HEK293T (cell line): Measurements from ENCODE around the gene RAD51B.

Experiments
- CTCF ChIA-PET: fragments of 350-600 bp; formaldehyde crosslinking; extraction: SDS; loops from one replicate; lab custom pipeline; 2021; ENCODE audit warnings: antibody characterized with exemption, inconsistent platforms; lab: Yijun Ruan, JAX
- POLR2A ChIA-PET: fragments of 350-600 bp; formaldehyde crosslinking; extraction: SDS; loops from one replicate; lab custom pipeline; 2020; ENCODE audit warnings: antibody characterized with exemption, inconsistent platforms; lab: Yijun Ruan, JAX
- DNase-seq: peaks from one replicate; pipeline ENCODE4 v3.0.0; 2012; ENCODE audit warnings: mixed read lengths; ENCODE audit errors: extremely low spot score
- ARNT ChIP-seq: fragments of 450-650 bp; IDR thresholded peaks from 2 replicates; pipeline ENCODE4 v1.6.1; 2017; ENCODE audit warnings: mild to moderate bottlenecking
- BHLHE40 ChIP-seq: fragments of 450-650 bp; IDR thresholded peaks from 2 replicates; pipeline ENCODE4 v1.6.1; 2016; ENCODE audit warnings: mild to moderate bottlenecking, moderate library complexity, borderline replicate concordance
- CTBP1 ChIP-seq: fragments of 450-650 bp; IDR thresholded peaks from 2 replicates; pipeline ENCODE4 v1.6.1; 2016; ENCODE audit warnings: borderline replicate concordance
- ELF4 ChIP-seq: fragments of 450-650 bp; IDR thresholded peaks from 2 replicates; pipeline ENCODE4 v1.6.1; 2017; ENCODE audit warnings: antibody characterized with exemption
- FOXK2 ChIP-seq: fragments of 450-650 bp; IDR thresholded peaks from 2 replicates; pipeline ENCODE4 v1.6.1; 2016; ENCODE audit warnings: mild to moderate bottlenecking
- FOXM1 ChIP-seq: fragments of 450-650 bp; IDR thresholded peaks from 2 replicates; pipeline ENCODE4 v1.6.1; 2017; ENCODE audit warnings: mild to moderate bottlenecking, borderline replicate concordance
- HDGF ChIP-seq: fragments of 450-650 bp; IDR thresholded peaks from 2 replicates; pipeline ENCODE4 v1.6.1; 2017; ENCODE audit warnings: antibody characterized with exemption, borderline replicate concordance
- L3MBTL2 ChIP-seq: fragments of 450-650 bp; conservative IDR thresholded peaks from 2 replicates; pipeline ENCODE4 v1.6.1; 2016; ENCODE audit warnings: mild to moderate bottlenecking
- LEF1 ChIP-seq: fragments of 450-650 bp; IDR thresholded peaks from 2 replicates; pipeline ENCODE4 v1.6.1; 2017; ENCODE audit warnings: mild to moderate bottlenecking, borderline replicate concordance
- NFRKB ChIP-seq: fragments of 450-650 bp; IDR thresholded peaks from 2 replicates; pipeline ENCODE4 v1.6.1; 2016; ENCODE audit warnings: mild to moderate bottlenecking, moderate library complexity
- SP1 ChIP-seq: fragments of 450-650 bp; IDR thresholded peaks from 2 replicates; pipeline ENCODE4 v1.6.1; 2017
- SUZ12 ChIP-seq: fragments of 450-650 bp; IDR thresholded peaks from 2 replicates; pipeline ENCODE4 v1.6.1; 2016; ENCODE audit warnings: mild to moderate bottlenecking
- TARDBP ChIP-seq: fragments of 450-650 bp; IDR thresholded peaks from 2 replicates; pipeline ENCODE4 v1.6.1; 2016
- ZNF384 ChIP-seq: fragments of 450-650 bp; IDR thresholded peaks from 2 replicates; pipeline ENCODE4 v1.6.1; 2016
- TF ChIP-seq, protein P1 (sequence below): fragments of 450-650 bp; IDR thresholded peaks from 2 replicates; pipeline ENCODE4 v1.6.1; 2016

RAD51B gene

GRCh38 chr14:68675233-68675577 lies 855.6 kb downstream of the RAD51B start:
- no peak for TF ChIP-seq LEF1
- TF ChIP-seq SUZ12, result no peak
- TF ChIP-seq BHLHE40, result no peak
- TF ChIP-seq ARNT, result no peak
- TF ChIP-seq, protein P1, sequence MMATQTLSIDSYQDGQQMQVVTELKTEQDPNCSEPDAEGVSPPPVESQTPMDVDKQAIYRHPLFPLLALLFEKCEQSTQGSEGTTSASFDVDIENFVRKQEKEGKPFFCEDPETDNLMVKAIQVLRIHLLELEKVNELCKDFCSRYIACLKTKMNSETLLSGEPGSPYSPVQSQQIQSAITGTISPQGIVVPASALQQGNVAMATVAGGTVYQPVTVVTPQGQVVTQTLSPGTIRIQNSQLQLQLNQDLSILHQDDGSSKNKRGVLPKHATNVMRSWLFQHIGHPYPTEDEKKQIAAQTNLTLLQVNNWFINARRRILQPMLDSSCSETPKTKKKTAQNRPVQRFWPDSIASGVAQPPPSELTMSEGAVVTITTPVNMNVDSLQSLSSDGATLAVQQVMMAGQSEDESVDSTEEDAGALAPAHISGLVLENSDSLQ, result no peak
- no peak for TF ChIP-seq NFRKB
- no peak for TF ChIP-seq FOXK2
- CTCF ChIA-PET, result no interaction called here
- POLR2A ChIA-PET, result no interaction called here
- DNase-seq, result no peak

- no peak for DNase-seq
- ChIA-PET CTCF (no interaction called here), POLR2A (no interaction called here)
- TF ChIP-seq ELF4, result no peak
- no peak for TF ChIP-seq HDGF
- no peak for TF ChIP-seq ZNF384
- TF ChIP-seq CTBP1, result no peak
- no peak for TF ChIP-seq L3MBTL2
- no peak for TF ChIP-seq NFRKB
- TF ChIP-seq SP1, result no peak
Measured at GRCh38 chr14:68676511-68676943, 856.9 kb downstream of the RAD51B start.

DNA sequence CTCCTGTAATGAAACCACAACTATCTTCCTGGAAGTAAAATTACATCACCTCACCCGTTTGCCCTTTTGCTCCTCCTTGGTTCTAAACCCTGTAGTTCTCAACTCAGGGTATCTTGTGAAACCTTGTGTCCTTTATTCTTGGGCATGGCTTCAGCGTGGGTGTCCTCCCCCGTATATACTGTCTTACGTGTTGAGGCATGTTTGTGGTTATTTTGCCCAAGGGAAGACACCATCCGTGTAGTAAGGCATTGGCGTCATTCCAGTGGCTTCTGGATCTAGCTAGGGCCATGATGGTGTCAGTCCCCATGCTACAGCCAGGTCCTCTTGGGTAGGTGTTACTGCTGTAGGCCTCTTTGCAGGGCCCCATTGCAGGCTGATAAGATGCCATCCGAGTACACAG lies 857.9 kb downstream of the RAD51B start:
- TF ChIP-seq, protein P1, result no peak
- DNase-seq, result no peak
- ChIA-PET CTCF (interaction anchor here (0.6 kb wide), 1 partner anchor 740 kb away, joined by 4 read pairs; no protein-coding TSS in a partner anchor), POLR2A (no interaction called here)

DNA sequence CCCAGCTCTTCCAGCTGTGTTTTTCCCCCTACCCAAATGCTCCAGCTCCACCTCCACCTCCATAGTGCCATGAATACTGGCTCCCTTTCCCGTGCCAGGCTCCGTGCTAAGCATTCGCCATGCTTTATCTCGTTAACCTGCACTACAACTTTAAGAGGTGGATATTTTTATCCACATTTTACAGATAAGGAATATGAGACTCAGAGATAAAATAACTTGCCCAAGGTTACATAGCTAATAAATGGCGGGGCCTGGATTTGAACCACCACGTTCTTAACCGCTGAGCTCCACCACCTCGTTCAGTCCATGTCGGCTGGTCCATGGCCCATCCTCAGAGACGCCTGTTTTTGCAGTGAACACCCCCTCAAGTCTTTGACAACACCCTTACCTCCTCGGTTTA lies 858.3 kb downstream of the RAD51B start:
- TF ChIP-seq SUZ12 (no peak), NFRKB (no peak), FOXK2 (no peak), SP1 (no peak), LEF1 (no peak), ARNT (no peak), FOXM1 (no peak), CTBP1 (no peak), HDGF (no peak)
- TF ChIP-seq, protein P1, result no peak
- ChIA-PET CTCF (interaction anchor here (0.6 kb wide), 1 partner anchor 740 kb away, joined by 4 read pairs; no protein-coding TSS in a partner anchor), POLR2A (no interaction called here)
- DNase-seq, result no peak

DNA sequence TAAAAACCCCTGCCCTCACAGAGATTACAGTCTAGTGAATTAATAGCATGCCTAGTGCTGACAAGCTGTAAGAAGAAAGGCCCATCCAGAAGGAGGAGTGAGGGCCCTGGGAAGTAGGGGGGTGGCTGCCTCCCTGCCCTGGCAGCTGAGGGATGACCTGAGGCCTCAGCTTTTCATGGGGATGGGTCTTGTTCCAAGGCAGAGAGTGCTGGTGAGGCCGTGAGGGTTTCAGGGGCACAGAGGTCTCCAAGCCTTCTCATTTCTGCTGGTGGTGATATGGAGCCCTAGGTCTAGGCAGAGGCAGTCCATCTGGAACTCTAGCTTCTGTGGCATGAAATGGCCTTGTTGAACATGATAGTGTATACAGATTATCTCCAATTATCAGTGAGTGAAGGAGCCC lies 858.9 kb downstream of the RAD51B start:
- TF ChIP-seq ZNF384 (no peak), FOXM1 (no peak), FOXK2 (no peak)
- CTCF ChIA-PET, result no interaction called here
- POLR2A ChIA-PET, result no interaction called here
- DNase-seq, result no peak

- CTCF ChIA-PET, result no interaction called here
- TF ChIP-seq L3MBTL2 (no peak), BHLHE40 (no peak), SUZ12 (no peak)
- POLR2A ChIA-PET, result no interaction called here
Measured at GRCh38 chr14:68679301-68679700, 859.7 kb downstream of the RAD51B start.

GRCh38 chr14:68679746-68680467 lies 860.3 kb downstream of the RAD51B start:
- TF ChIP-seq ELF4, result no peak
- no peak for TF ChIP-seq ZNF384
- no peak for TF ChIP-seq CTBP1
- no peak for TF ChIP-seq BHLHE40
- TF ChIP-seq ARNT, result no peak
- no peak for TF ChIP-seq L3MBTL2
- TF ChIP-seq FOXK2, result no peak
- TF ChIP-seq SP1, result no peak
- TF ChIP-seq TARDBP, result no peak
- TF ChIP-seq, protein P1, result no peak
- TF ChIP-seq FOXM1, result no peak
- no peak for TF ChIP-seq NFRKB
- POLR2A ChIA-PET, result no interaction called here
- CTCF ChIA-PET, result no interaction called here

More at GRCh38 chr14:68679301-68679700, 859.7 kb downstream of the RAD51B start:
- no peak for DNase-seq

More at GRCh38 chr14:68679746-68680467, 860.3 kb downstream of the RAD51B start:
- no peak for DNase-seq
